A549 (cell line): Measurements from ENCODE around the gene ZNF765. TPM values are rescaled to one million over a fixed set of nuclear protein-coding genes. Genes with fewer than 3 reads are reported as not detected.
"Not testable (repeated sequence)": the region's sequence is repeated elsewhere in the genome, so short reads cannot be mapped to it uniquely, and the experiment has no call there.

ENCODE experiments used
- ATAC-seq, 2 experiments: fragments of 200-7000 bp in 1 of 2; fragments of >200 bp in 1 of 2; cut with Nextera tagmentation in 1 of 2; cut with Tn5 transposase in 1 of 2; 3 replicates each; pipeline versions ENCODE4 v1.8.0 to v1.9.1; 2018 to 2020; ENCODE audit warnings: mild to moderate bottlenecking in 1 of 2, moderate library complexity in 1 of 2
- CTCF ChIA-PET: fragments of 300-600 bp; sonication (Branson Sonifier 250); formaldehyde crosslinking; extraction: SDS; loops from one replicate; lab custom pipeline; 2021; ENCODE audit warnings: antibody characterized with exemption, inconsistent platforms; lab: Yijun Ruan, JAX
- POLR2A ChIA-PET: fragments of 350-600 bp; formaldehyde crosslinking; extraction: SDS; loops from one replicate; lab custom pipeline; 2021; ENCODE audit warnings: antibody characterized with exemption, inconsistent platforms; lab: Yijun Ruan, JAX
- DNase-seq, 2 experiments: peaks; one replicate each; pipeline versions ENCODE4 v3.0.0 to v3.0.0-alpha.2; 2011 to 2016; ENCODE audit warnings: low read depth in 1 of 2, low spot score in 1 of 2
- FAIRE-seq: peaks from 2 replicates; lab custom pipeline; 2011; peaks lifted over from hg19 to GRCh38; lab: Jason Lieb, UNC
- H3K27ac ChIP-seq, 2 experiments: fragments of >200 bp; sonication (Bioruptor Twin); formaldehyde crosslinking; 3 replicates each; pipeline ENCODE4 v1.5.1; 2016 to 2017
- H3K4me1 ChIP-seq: fragments of >200 bp; sonication (Bioruptor Twin); formaldehyde crosslinking; 3 replicates; pipeline ENCODE4 v1.6.1; 2016
- H3K4me2 ChIP-seq: fragments of >200 bp; sonication (Bioruptor Twin); formaldehyde crosslinking; 3 replicates; pipeline ENCODE4 v1.6.1; 2016
- H3K4me3 ChIP-seq: fragments of >200 bp; sonication (Bioruptor Twin); formaldehyde crosslinking; 3 replicates; pipeline ENCODE4 v1.5.1; 2016
- H3K9me3 ChIP-seq: fragments of >200 bp; sonication (Bioruptor Twin); formaldehyde crosslinking; 3 replicates; pipeline ENCODE4 v1.6.1; 2016
- CHD4 ChIP-seq: fragments of 200-600 bp; sonication (generic); IDR thresholded peaks from 2 replicates; pipeline ENCODE4 v1.6.1; 2016; ENCODE audit warnings: antibody characterized with exemption, mild to moderate bottlenecking, borderline replicate concordance
- ELK1 ChIP-seq: fragments of 150-350 bp; IDR thresholded peaks from 2 replicates; pipeline ENCODE4 v1.6.1; 2014; ENCODE audit warnings: low read depth, mild to moderate bottlenecking, low read length
- FOSB ChIP-seq: fragments of 250-450 bp; sonication (Bioruptor Pico); IDR thresholded peaks from 2 replicates; pipeline ENCODE4 v1.5.0; 2020; ENCODE audit warnings: mild to moderate bottlenecking, moderate library complexity
- FOSL2 ChIP-seq, 2 experiments: fragments of 450-650 bp in 1 of 2; fragments of >200 bp in 1 of 2; sonication (Bioruptor Twin) in 1 of 2; formaldehyde crosslinking; IDR thresholded peaks; 2 replicates each; pipeline versions ENCODE4 v1.5.0 to v1.6.1; 2016 to 2020; ENCODE audit warnings: mild to moderate bottlenecking in 1 of 2, moderate library complexity in 1 of 2
- HEYL ChIP-seq: fragments of 250-450 bp; sonication (Bioruptor Pico); IDR thresholded peaks from 2 replicates; pipeline ENCODE4 v1.8.0; 2021; ENCODE audit warnings: mild to moderate bottlenecking, moderate library complexity
- HOXB5 ChIP-seq: fragments of 250-450 bp; sonication (Bioruptor Pico); IDR thresholded peaks from 2 replicates; pipeline ENCODE4 v1.5.0; 2020; ENCODE audit warnings: mild to moderate bottlenecking, moderate library complexity
- MYC ChIP-seq: IDR thresholded peaks from 2 replicates; pipeline ENCODE4 v1.6.1; 2012; ENCODE audit warnings: mild to moderate bottlenecking, inconsistent platforms, low read length, improper control_type of control experiment, borderline replicate concordance
- NFE2L2 ChIP-seq: fragments of 150-350 bp; conservative IDR thresholded peaks from 2 replicates; pipeline ENCODE4 v1.6.1; 2014; ENCODE audit warnings: low read length
- PHF8 ChIP-seq: fragments of 200-600 bp; sonication (generic); IDR thresholded peaks from 2 replicates; pipeline ENCODE4 v1.6.1; 2016; ENCODE audit warnings: low read depth, mild to moderate bottlenecking, antibody characterized with exemption, moderate library complexity, borderline replicate concordance
- RAD21 ChIP-seq, 2 experiments: fragments of >200 bp in 1 of 2; sonication (Bioruptor Twin) in 1 of 2; formaldehyde crosslinking in 1 of 2; IDR thresholded peaks in 1 of 2; conservative IDR thresholded peaks in 1 of 2; 2 replicates in 1 of 2; 3 replicates in 1 of 2; pipeline ENCODE4 v1.6.1; 2012 to 2018; ENCODE audit warnings: inconsistent platforms in 1 of 2
- SREBF2 ChIP-seq: fragments of 450-650 bp; IDR thresholded peaks from 2 replicates; pipeline ENCODE4 v1.6.1; 2014; ENCODE audit warnings: mild to moderate bottlenecking, moderate library complexity
- TFCP2L1 ChIP-seq: fragments of 250-450 bp; sonication (Bioruptor Pico); IDR thresholded peaks from 2 replicates; pipeline ENCODE4 v1.5.0; 2021; ENCODE audit warnings: mild to moderate bottlenecking
- USF2 ChIP-seq: fragments of 450-650 bp; IDR thresholded peaks from 2 replicates; pipeline ENCODE4 v1.6.1; 2014; ENCODE audit warnings: antibody characterized with exemption
- ZFP36 ChIP-seq: fragments of 450-650 bp; IDR thresholded peaks from 2 replicates; pipeline ENCODE4 v1.6.1; 2014; ENCODE audit warnings: borderline replicate concordance; ENCODE audit not compliant: partially characterized antibody
- WGBS: methylation state at CpG from one replicate; pipeline ENCODE4 v1.1.6; 2017; ENCODE audit errors: missing lambda C conversion rate; 5-methylcytosine and 5-hydroxymethylcytosine counted together
- polyA plus RNA-seq, 4 experiments: library from polyadenylated mRNA; depleted of rRNA in 3 of 4; stranded (reverse); fragments of >200 nt; fragmentation: RNase III in 1 of 4; extraction: RNeasy Plus Mini Kit Qiagen cat#74134 plus additional on column Dnase treatment in 1 of 4; gene quantifications; 2 replicates in 3 of 4; 3 replicates in 1 of 4; pipeline ENCODE4 v1.2.3, GENCODE V29; 2011 to 2017

ZNF765 gene
- polyA plus RNA-seq, 2 of the 4 experiments (the other 2 are of a cell fraction), result 4.8 to 8.3 TPM

GRCh38 chr19:53432088-53432661 lies 37.2 kb downstream of the ZNF765 start:
- Histone ChIP-seq H3K4me1 (no peaks in the 10 kb centered on the region), H3K27ac (peak overlapping the region; percentile 72 to 83), H3K9me3 (peaks cover 59% of the 10 kb centered on the region), H3K4me2 (peak overlapping the region; percentile 84), H3K4me3 (peak overlapping the region; percentile 68)
- WGBS, result 5% methylated on average over 28 of the region's 30 CpGs
- DNase-seq (peak in 1 of 2 experiments; percentile 18), ATAC-seq (peak; percentile 44 to 66; a peak in 4 of 6 replicates), FAIRE-seq (no peak)
- CTCF ChIA-PET, result no interaction called here
- POLR2A ChIA-PET, result no interaction called here
- TF ChIP-seq PHF8, result peak; percentile 19; the same call in 1 of the 2 replicates
- TF ChIP-seq FOSB, result no peak

GRCh38 chr19:53443809-53444208 lies 48.9 kb downstream of the ZNF765 start:
- FAIRE-seq, POLR2A ChIA-PET, H3K4me3 ChIP-seq, H3K4me1 ChIP-seq, DNase-seq, CTCF ChIA-PET, H3K27ac ChIP-seq, H3K4me2 ChIP-seq, ATAC-seq: not testable (repeated sequence)
- 49% methylated on average over 2 of the region's 2 CpGs for WGBS
- peaks cover 79% of the 10 kb centered on the region for H3K9me3 ChIP-seq

GRCh38 chr19:53447196-53447595 lies 52.2 kb downstream of the ZNF765 start:
- H3K4me2 ChIP-seq, H3K27ac ChIP-seq, FAIRE-seq, ATAC-seq, H3K4me1 ChIP-seq, CTCF ChIA-PET, H3K4me3 ChIP-seq, DNase-seq, POLR2A ChIA-PET: not testable (repeated sequence)
- H3K9me3 ChIP-seq, result peaks cover 85% of the 10 kb centered on the region
- WGBS, result 89% methylated on average over 5 of the region's 5 CpGs

- DNase-seq (no peak), ATAC-seq (no peak), FAIRE-seq (peak; percentile 7)
- Histone ChIP-seq H3K4me2 (no peak overlapping the region), H3K4me1 (no peaks in the 10 kb centered on the region), H3K4me3 (no peak overlapping the region), H3K27ac (no peak overlapping the region)
- ChIA-PET CTCF (interaction anchor here (0.6 to 0.9 kb wide), 3 partner anchors 11 to 101 kb away, joined by 3 to 4 read pairs (median 3); no protein-coding TSS in a partner anchor), POLR2A (no interaction called here)
- WGBS, result 77% methylated on average over 9 of the region's 9 CpGs
- TF ChIP-seq NFE2L2 (no peak), SREBF2 (no peak)
- TF ChIP-seq, all 56 proteins: peak for 0
- H3K9me3 ChIP-seq, result peaks cover 91% of the 10 kb centered on the region
Observed at GRCh38 chr19:53455828-53456227, 60.9 kb downstream of the ZNF765 start.

GRCh38 chr19:53460131-53460721 lies 65.3 kb downstream of the ZNF765 start:
- ATAC-seq, FAIRE-seq, CTCF ChIA-PET, H3K4me3 ChIP-seq, H3K4me2 ChIP-seq, POLR2A ChIA-PET, H3K27ac ChIP-seq, H3K4me1 ChIP-seq, DNase-seq: not testable (repeated sequence)
- WGBS, result 68% methylated on average over 11 of the region's 11 CpGs
- peaks cover 84% of the 10 kb centered on the region for H3K9me3 ChIP-seq

GRCh38 chr19:53461866-53462265 lies 66.9 kb downstream of the ZNF765 start:
- CTCF ChIA-PET, result no interaction called here
- POLR2A ChIA-PET, result no interaction called here
- no peak for TF ChIP-seq TFCP2L1 (CRISPR knock-in tag)
- no peak for TF ChIP-seq FOSL2 (IDR thresholded peaks at IDR 0.05)
- TF ChIP-seq FOSL2 (CRISPR knock-in tag; IDR thresholded peaks at IDR 0.05), result no peak
- no peak for TF ChIP-seq HOXB5
- TF ChIP-seq CHD4, result no peak
- no peak for TF ChIP-seq ELK1
- no peak for TF ChIP-seq USF2
- no peak for TF ChIP-seq HEYL
- no peak for TF ChIP-seq MYC
- no peak for TF ChIP-seq ZFP36
- TF ChIP-seq RAD21 (conservative IDR thresholded peaks at IDR 0.05 in 1 of 2, IDR thresholded peaks at IDR 0.05 in 1 of 2), result no peak
- TF ChIP-seq, all 56 proteins: peak for 0
- ATAC-seq, result no peak
- no peak for DNase-seq
- Histone ChIP-seq H3K9me3 (peaks cover 80% of the 10 kb centered on the region), H3K4me3 (no peak overlapping the region), H3K4me1 (no peaks in the 10 kb centered on the region), H3K4me2 (no peak overlapping the region), H3K27ac (no peak overlapping the region)
- no peak for FAIRE-seq
- 74% methylated on average over 6 of the region's 6 CpGs for WGBS
